Stimulated activated CD4-positive, alpha-beta T cell treated with anti-CD3 and anti-CD28 coated beads, Interleukin-1b, Interleukin-23, amount 100 ng/mL, for 24 hours (primary cell): ENCODE data around the gene PCNX2.

ENCODE experiments used
- DNase-seq, 4 experiments: peaks; one replicate each; pipeline ENCODE4 v3.0.0-alpha.2; 2020; ENCODE audit warnings: low read depth in 4 of 4, low spot score in 1 of 4

The PCNX2 gene

GRCh38 chr1:232970508-232970907 is 325.0 kb downstream of the PCNX2 start:
- no peak for DNase-seq

GRCh38 chr1:232969799-232970198 is 325.7 kb downstream of the PCNX2 start:
- DNase-seq = no peak

- no peak for DNase-seq
Observed at GRCh38 chr1:232968965-232969364, 326.6 kb downstream of the PCNX2 start.

GRCh38 chr1:232968391-232968790 is 327.1 kb downstream of the PCNX2 start:
- DNase-seq = no peak

GRCh38 chr1:232966663-232967062 is 328.9 kb downstream of the PCNX2 start:
- DNase-seq = no peak

GRCh38 chr1:232965912-232966217 is 329.7 kb downstream of the PCNX2 start:
- DNase-seq = no peak

GRCh38 chr1:232965124-232965911 is 330.2 kb downstream of the PCNX2 start:
- DNase-seq = no peak

- no peak for DNase-seq
Observed at GRCh38 chr1:232964601-232965000, 330.9 kb downstream of the PCNX2 start.

GRCh38 chr1:232962761-232963745 is 332.5 kb downstream of the PCNX2 start:
- no peak for DNase-seq

GRCh38 chr1:232958067-232958466 is 337.5 kb downstream of the PCNX2 start:
- DNase-seq = no peak

GRCh38 chr1:232956081-232956480 is 339.4 kb downstream of the PCNX2 start:
- DNase-seq = no peak

GRCh38 chr1:232954594-232955365 is 340.7 kb downstream of the PCNX2 start:
- DNase-seq = no peak

GRCh38 chr1:232952514-232953499 is 342.7 kb downstream of the PCNX2 start:
- DNase-seq = no peak

GRCh38 chr1:232951605-232952004 is 343.9 kb downstream of the PCNX2 start:
- no peak for DNase-seq

- no peak for DNase-seq
Observed at GRCh38 chr1:232951180-232951579, 344.3 kb downstream of the PCNX2 start.

GRCh38 chr1:232950197-232951176 is 345.0 kb downstream of the PCNX2 start, which contains the start of gene NTPCR:
TSS of gene NTPCR (plus strand) at chr1:232950611. CDS start at chr1:232950711, 100 bp downstream.
- DNase-seq = peak; percentile 90 to 98 (median 95)

GRCh38 chr1:232949636-232950196 is 345.8 kb downstream of the PCNX2 start:
- DNase-seq = no peak

GRCh38 chr1:232944347-232944746 is 351.2 kb downstream of the PCNX2 start:
- DNase-seq = no peak
